Measurements from ENCODE around the gene PRODH2.

DNA sequence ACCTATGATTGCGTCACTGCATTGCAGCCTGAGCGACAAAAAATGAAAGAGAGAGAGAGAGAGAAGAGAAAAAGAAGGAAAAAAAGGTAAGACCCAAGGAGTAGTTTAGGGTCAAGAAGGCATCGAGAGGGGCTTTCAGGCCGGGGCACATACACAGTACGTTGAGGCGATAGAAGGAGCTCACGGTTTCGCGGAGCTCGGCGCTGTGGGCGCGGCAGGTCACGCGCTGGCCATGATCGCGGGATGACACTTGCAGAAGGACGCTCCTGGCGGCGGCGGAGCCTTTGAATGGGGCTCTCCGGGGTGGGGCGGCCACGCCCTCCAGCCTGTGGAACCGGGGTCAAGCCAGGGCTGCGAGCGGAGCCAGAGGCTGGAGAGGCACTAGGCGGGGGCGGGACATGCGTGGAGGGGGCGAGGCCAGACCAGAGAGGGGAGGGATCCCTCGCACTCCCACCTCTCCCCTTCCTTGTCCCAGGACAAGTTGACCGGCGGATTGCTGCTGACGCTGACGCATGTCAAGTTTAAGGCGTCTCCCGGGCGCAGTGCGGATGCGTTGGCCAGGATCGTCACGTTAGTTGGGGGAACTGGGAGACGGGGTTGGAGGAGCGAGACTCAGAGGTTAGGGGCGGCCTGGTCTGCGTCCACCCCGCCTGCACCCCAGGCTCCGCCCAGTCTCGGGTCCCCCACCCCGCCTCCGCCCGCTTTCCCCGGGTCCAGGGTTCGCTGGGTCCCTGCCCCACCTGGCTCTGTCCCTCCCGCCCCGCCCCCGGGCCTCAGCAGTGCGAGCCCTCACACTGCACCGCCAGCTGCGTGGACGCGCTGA, 32.8 kb upstream of the PRODH2 start:
- TF ChIP-seq, protein P1, sequence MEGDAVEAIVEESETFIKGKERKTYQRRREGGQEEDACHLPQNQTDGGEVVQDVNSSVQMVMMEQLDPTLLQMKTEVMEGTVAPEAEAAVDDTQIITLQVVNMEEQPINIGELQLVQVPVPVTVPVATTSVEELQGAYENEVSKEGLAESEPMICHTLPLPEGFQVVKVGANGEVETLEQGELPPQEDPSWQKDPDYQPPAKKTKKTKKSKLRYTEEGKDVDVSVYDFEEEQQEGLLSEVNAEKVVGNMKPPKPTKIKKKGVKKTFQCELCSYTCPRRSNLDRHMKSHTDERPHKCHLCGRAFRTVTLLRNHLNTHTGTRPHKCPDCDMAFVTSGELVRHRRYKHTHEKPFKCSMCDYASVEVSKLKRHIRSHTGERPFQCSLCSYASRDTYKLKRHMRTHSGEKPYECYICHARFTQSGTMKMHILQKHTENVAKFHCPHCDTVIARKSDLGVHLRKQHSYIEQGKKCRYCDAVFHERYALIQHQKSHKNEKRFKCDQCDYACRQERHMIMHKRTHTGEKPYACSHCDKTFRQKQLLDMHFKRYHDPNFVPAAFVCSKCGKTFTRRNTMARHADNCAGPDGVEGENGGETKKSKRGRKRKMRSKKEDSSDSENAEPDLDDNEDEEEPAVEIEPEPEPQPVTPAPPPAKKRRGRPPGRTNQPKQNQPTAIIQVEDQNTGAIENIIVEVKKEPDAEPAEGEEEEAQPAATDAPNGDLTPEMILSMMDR (IDR thresholded peaks at IDR 0.05) = no peak
- TF ChIP-seq POLR2A (IDR thresholded peaks at IDR 0.05) = no peak

Data from right lobe of liver (tissue), 4 donors.